GM19193 (cell line): ENCODE measurements around the gene DRAM1.

Experiments used
- POLR2A ChIP-seq: IDR thresholded peaks from 4 replicates; pipeline ENCODE4 v1.6.1; 2011; ENCODE audit not compliant: insufficient read depth, insufficient read length; ENCODE audit errors: extremely low read depth

DRAM1 gene

DNA sequence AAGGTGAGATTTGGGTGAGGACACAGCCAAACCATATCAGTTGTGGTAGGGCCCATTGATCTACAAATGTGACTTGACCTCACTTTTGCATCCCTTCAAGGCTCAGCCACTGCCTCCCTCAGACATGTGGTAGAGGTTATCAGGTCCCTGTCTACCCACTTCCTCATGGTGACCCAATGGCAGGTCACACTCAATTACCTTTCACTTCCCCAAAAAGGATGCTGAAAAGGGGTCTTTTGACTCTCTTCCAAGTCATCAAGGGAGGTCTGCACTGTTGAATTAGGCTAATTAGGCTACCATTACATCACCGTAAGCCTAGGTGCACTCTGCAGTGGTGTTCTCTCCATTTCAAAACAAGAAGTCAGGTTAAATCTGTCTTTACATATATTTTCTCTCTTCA lies 22.6 kb upstream of the DRAM1 start:
- TF ChIP-seq POLR2A = no peak

DNA sequence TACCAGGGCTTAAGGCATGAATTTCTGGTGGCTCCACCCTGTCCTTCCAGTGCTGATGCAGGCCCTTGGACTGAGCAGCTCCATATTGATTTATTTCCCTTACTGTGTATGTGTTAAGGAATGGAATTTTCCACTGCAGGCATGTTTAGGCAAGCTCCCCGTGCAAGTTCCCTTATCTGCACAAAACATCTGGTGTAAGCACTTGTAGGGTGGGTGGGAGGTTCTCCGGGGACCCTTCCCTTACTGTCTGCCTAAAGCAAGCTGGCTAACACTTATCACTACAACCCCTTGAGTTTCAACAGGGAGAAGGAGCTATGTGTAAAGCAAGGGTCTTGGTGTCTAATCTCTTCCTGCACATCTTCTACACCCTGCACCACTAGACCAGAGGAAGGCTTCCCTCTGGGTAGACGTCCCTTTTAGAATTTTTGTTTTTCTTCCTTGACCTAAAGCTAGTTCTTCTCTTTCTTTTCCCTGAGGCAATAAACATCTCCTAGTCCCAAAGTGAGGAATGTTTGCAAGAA lies 22.0 kb upstream of the DRAM1 start:
- no peak for TF ChIP-seq POLR2A

DNA sequence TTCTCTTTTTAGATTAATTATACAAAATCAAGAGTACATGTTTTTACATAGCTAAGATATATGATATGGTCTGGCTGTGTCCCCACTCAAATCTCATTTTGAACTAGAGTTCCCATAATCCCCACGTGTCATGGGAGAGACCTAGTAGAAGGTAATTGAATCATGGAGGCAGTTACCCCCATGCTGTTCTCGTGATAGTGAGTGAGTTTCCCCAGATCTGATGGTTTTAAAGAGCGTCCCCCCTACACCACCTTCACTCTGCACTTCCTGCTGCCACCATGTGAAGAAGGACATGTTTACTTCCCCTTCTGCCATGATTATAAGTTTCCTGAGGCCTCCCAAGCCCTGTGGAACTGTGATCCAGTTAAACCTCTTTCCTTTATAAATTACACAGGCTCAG lies 21.4 kb upstream of the DRAM1 start:
- no peak for TF ChIP-seq POLR2A

DNA sequence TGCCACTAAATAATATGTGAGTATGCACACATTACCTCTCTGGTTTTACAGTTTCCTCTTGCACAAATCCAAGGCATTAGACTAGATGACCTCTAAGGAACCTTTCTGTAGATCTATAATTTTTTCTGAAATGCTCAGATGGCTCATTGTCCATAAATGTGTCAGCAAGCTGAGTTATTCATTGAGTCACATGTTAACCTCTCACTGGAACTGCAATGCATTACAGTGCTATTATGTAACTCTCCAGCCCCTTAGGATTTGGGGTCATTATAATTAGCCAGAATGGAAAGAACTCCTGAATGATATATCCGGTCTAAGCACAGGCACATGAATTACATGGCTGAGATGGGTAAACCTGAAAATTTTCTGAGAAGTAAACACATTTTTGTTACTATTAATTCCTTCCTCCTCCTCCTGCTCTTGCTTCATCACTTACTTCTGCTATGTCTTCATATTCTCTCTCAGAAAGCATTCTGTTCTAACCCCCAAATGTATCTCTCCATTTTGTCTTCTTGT lies 20.3 kb upstream of the DRAM1 start:
- no peak for TF ChIP-seq POLR2A

DNA sequence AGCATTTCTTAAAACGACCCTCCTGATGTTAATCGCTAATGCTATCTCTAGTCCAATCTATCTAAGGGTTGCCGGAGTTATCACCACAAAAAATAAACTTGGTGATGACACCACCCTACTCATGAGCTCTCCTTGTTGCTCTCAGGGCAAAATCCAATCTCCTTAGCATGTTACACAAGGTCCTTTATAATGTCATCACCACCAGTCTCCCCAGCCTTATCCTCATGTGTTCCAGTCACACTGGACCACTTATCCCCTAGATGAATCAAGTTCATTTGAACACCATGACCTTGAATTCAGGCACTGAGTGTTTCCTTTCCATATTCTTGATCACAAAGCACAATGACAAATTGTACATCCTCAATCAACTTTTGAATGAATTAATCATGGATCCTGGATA lies 19.0 kb upstream of the DRAM1 start:
- no peak for TF ChIP-seq POLR2A

DNA sequence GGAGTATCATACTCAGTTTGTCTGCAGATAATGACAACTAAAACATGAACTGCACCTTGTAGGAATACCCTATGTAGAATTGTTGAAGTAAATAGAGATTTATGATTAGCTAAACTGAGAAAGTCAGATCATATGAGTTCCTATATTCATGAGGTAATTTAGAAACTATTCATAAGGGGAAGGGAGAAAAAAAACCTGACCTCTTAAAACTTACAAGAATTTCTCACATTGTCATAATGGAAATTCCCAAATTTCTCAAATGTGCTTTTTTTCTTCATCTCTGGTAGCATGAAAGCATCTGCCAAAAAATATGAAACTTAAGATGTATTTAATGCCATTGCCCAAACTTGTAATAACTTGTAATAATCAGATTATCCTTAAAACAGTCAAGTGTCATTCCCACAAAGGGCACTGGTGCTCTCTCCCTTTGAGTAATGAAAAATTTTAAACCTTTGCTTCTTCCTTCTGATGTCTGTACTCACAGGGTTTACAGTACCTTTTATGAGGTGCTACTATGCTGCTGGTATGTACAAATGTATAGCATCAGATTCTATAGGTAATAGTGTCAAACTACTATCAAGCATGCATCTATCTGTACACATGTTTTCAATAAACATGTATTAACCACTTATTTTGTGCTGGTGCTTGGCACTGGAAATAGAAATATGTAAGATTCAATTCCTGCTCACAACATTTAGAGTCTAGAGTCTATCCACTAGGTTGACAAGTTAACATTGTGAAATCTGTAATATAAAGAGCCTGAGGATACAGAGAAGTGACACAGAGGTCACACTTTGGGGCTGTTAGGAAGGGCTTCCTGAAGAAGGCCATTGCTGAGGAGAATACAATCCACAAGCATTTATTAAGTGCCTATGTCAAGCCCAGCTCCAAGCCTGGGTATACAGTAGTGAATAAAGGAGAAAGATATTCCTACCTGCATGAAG lies 17.4 kb upstream of the DRAM1 start:
- no peak for TF ChIP-seq POLR2A

DNA sequence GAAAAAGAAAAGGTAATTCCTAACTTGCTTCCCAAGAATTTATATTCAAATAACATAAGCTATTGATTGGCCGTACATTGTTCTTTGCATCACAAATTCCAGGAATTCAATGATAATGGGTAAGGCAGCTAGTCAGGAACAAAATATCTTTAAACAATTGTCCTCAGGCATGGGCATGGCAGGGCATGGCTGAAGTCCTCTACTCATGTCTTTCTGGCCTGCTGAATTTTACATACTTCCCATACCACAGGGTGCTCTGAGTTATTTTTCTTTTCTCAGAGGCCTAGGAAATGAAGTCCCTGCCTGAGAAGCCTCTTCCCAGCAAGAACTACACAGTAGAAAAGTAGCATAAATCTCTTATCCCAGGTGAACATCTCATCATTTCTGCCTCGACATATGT lies 15.1 kb upstream of the DRAM1 start:
- no peak for TF ChIP-seq POLR2A

DNA sequence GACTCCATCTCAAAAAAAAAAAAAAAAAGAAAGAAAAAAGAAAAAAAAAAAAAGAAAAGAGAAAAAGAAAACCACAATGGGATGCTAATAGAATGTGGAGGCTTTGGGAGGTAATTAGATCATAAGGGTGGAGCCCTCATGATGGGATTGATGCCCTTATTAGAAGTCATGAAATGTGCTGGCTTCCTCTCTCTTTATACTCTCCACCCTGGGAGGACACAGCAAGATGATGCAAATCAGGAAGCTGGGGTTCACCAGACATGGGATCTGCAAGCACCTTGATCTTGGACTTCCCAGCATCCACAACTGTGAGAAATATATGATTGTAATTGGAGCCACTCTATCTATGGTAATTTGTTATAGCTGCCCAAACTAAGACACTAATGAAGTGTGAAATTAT lies 13.4 kb upstream of the DRAM1 start:
- TF ChIP-seq POLR2A = no peak

DNA sequence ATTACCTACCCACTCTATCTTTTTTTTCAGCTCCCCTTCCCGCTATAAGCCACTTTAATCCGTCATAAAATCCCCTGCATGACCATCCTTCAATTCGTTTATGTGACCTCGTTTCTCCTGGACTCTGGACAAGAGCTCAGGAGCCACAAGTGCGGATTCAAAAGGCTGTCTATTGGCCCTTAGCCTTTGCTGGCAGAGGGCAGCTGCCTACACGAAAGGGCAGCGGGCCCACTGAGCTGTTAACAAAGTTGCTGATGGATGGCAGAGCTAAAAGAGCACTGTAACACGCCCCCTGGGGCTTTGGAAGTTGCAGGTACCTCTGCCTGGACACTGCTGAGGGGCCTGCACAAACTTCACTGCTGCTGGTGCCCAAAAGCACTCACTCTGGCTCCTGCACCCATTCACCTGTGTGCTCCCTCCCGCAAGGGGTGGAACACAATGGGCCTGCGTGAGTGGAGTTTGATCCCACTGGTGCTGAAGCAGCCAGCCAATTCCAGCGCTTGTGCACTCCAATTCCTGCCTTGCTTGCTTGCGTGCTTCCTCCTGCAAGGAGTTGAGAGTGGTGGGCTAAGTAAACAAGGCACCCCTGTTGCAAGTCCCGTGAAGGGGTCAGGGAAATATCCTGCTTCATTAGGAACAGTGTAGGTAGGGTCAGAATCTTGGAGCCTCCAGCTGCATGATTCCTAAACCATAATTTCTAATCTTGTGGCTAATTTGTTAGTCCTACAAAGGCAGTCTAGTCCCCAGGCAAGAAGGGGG lies 10.6 kb upstream of the DRAM1 start:
- no peak for TF ChIP-seq POLR2A

DNA sequence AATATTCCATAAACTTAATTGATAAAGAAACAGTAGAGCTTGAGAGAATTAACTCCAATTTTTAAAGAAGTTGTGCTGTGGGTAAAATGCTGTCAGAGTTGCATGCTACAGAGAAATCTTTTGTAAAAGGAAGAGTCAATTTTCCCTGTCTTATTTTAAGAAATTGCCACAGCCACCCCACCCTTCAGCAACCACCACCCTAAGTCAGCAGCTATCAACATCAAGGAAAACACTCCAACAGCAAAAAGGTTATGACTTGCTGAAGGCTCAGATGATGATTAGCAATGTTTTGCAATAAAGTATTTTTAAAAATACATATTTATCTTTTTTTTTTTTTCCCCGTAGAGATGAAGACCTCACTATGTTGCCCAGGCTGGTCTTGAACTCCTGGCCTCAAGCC lies 6.5 kb upstream of the DRAM1 start:
- TF ChIP-seq POLR2A = no peak

DNA sequence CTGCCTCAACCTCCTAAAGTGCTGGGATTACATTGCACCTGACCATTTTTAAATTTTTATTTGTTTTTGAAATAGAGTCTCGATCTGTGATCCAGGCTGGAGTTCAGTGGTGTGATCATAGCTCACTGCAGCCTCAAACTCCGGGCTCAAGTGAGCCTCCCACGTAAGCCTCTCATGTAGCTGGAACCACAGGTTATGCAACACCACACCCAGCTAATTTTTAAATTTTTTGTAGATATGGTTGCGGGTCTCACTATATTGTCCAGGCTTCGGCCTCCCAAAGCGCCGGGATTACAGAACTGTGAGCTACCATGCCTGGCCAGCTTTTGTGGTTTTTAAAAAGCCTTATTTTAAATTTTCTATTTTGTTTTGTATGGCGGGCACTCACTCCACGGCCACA lies 2.2 kb upstream of the DRAM1 start:
- TF ChIP-seq POLR2A = no peak

DNA sequence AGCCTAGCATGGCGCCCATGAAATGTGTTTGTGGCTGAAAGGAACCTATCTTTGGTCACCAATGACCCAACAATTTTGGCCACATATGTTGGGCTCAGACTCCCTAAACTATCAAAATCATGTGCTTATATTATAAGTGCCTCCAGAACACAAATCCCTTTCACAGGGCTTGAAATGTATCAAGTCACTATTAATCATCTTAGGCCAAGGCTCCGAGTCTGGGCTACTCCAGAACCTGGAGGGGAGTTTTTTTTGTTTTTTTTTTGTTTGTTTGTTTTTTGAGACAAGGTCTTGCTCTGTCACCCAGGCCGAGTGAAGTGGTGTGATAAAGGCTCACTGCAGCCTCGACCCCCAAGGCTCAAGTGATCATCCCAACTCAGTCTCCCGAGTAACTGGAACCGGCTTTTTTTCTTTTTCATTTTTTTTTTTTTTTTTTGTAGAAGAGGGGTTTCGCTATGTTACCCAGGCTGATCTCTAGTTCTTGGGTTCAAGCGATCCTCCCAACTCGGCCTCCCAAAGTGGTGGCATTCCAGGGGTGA lies 989 bp upstream of the DRAM1 start:
- TF ChIP-seq POLR2A = no peak

DNA sequence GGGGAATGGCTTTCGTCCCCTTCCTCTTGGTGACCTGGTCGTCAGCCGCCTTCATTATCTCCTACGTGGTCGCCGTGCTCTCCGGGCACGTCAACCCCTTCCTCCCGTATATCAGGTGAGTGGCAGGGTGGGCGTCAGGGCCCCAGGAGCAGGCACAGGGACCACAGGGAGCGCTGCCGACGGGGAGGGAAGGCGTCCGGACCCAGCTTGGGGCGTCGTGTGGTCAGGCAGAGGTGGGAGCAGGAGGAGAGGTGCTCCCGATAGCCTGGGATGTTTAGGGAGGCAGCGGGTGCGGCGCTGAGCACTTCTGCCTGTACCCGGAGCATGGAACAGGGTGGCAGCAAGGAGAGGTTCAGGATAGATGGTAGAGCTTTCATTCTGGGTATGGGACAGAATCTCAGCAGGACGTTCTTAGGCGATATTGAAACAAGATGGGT lies 444 bp downstream of the DRAM1 start:
- TF ChIP-seq POLR2A = no peak

DNA sequence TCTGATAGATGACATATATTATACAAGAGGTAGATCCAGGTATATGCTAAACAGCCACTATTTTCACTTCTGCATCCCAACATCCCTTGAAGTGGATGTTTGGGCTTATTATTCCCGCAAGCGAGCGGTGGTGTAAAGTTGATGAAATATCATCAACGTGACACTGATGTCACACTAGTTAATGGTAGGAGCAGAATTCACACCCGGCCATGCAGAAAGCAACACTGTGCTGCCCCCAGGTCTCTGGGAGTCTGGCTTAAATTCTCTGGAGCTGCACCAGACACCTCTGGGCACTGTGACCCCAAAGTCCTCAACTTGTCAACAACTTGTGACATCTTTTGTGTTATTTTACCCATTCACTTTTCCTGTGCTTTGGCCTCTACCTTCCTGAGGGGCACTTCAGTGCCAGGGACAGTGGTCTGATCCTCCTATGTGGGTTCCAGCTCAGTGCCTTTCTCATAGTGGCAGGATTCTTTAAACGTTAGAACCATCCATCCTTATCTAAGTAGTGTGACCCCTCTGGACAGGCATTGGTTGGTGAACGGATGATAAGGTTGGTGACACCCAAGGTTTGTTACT lies 952 bp downstream of the DRAM1 start:
- no peak for TF ChIP-seq POLR2A

DNA sequence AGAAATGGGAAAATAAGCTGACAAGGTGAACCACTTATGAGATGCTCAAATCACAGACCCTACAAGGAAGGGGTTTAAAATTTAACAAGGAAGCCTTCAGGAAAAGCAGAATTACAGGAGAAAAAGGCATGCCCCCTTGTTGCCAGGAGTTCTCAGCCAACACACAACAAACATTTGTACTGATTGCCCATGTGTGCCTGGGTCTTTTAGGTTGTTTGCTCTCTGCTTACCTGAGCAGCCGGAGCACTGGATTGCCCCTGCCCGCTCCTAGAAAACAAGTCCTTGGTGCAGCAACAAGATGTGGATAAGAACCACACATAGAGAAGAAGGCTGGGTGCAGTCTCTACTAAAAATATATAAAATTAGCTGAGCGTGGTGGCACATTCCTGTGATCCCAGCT lies 3.4 kb downstream of the DRAM1 start:
- TF ChIP-seq POLR2A = no peak
